ENCODE results near the gene TNRC18.

The TNRC18 gene

DNA sequence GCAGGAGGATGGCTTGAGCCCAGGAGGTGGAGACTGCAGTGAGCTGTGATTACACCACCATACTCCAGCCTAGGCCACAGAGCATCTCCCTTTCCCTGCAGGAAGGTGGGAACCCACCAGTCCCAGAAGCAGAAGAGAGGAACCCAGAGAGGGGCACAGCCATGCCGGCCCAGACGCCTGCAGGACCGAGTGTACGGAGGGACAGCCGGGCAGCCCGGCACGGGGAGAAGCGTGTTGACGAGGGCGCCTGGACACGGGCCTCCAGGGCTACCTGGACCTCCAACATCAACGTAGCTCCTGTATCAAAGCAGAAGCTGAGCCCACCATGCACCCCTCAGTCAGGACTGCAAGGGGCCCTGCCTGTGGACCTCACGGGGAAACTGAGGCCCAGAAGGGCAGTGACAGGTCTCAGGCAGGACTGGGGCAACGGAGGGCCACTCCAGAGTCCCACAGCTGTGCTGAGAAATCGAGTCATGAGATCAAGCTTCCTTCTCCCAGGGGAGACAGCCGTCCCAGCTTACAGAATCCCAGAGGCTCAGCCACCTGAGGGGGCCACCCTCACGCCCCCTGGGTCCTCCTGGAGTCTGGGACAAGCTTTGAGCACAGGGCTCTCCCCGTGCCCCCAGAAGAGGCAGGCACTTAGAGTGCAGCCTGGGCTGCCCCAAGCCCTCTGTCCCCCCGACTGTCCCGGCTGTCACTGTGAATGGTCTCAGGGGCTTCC, 43.1 kb downstream of the TNRC18 start (continued):
- TF ChIP-seq PPARA (CRISPR knock-in tag; IDR thresholded peaks at IDR 0.05; ENCODE audit: borderline replicate concordance): no peak

DNA sequence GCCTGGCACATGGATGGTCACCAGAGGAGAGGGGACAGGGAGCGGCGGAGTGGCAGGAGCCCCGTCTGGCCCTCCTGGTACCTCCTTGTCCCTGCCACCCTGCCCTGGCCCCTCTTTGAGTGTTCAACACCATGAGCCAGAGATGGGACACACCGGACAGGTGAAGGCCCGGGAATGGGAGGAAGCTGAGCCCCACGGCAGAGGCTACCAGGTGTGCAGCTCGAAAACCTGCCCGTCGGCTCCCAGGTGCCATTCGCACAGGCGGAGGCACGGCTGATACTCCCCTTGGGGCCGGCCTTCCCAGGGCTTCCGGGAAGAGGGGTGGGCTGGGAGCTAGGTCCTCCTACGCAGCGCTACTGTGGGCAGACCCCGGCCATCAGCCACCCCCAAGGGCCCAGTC, 44.1 kb downstream of the TNRC18 start:
- ATAC-seq: no peak
- TF ChIP-seq ESRRG (CRISPR knock-in tag; IDR thresholded peaks at IDR 0.05): no peak
- TF ChIP-seq CSDC2 (CRISPR knock-in tag; IDR thresholded peaks at IDR 0.05): no peak
- TF ChIP-seq ZNF565 (CRISPR knock-in tag; conservative IDR thresholded peaks at IDR 0.05; ENCODE audit: low read depth): no peak
- no peak for TF ChIP-seq GLIS3 (CRISPR knock-in tag; IDR thresholded peaks at IDR 0.05)

DNA sequence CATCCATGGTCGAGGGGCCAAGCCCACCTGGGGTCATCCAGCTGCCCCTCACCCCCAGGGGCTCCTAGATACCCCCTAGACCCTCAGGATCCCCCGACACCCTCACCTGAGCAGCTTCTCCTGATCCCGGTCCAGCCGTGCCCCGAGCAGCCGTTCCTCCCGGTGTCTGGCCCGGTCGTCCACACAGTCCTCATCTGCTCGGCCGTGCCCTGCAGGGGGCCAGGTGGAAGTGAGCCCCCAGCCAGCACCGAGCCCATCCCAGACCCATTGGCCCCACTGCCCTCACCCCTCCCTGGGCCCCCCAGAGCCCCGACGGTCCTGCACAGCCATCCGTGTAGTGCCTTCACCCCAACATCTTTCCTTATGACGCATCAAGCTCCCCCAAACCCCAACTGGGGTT, 45.8 kb downstream of the TNRC18 start:
- no peak for TF ChIP-seq ZNF70 (CRISPR knock-in tag; IDR thresholded peaks at IDR 0.05)
- TF ChIP-seq ARNTL (CRISPR knock-in tag; IDR thresholded peaks at IDR 0.05; ENCODE audit: borderline replicate concordance, low read depth): no peak
- TF ChIP-seq SNAI2 (CRISPR knock-in tag; IDR thresholded peaks at IDR 0.05): no peak
- no peak for ATAC-seq

DNA sequence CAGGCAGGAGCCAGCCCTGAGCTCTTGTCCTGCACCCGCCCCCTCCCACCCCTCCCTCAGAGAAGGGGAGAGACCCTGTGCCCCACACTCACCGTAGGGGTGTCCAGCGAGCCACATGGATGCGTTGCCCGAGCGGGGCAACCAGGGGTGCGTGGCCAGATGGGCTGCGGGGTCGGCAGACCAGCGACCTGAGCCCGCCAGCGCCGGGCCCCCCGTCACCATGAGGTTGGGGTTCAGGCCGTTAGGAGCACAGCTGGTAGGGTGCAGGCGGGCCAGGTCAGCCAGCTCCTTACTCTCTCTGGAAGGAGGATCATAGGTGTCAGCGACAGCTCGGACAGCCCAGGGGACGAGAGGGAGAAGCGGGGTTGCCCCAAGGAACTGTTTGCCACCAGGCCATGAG, 46.4 kb downstream of the TNRC18 start:
- no peak for ATAC-seq
- TF ChIP-seq, protein P1, sequence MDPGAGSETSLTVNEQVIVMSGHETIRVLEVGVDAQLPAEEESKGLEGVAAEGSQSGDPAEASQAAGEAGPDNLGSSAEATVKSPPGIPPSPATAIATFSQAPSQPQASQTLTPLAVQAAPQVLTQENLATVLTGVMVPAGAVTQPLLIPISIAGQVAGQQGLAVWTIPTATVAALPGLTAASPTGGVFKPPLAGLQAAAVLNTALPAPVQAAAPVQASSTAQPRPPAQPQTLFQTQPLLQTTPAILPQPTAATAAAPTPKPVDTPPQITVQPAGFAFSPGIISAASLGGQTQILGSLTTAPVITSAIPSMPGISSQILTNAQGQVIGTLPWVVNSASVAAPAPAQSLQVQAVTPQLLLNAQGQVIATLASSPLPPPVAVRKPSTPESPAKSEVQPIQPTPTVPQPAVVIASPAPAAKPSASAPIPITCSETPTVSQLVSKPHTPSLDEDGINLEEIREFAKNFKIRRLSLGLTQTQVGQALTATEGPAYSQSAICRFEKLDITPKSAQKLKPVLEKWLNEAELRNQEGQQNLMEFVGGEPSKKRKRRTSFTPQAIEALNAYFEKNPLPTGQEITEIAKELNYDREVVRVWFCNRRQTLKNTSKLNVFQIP (CRISPR knock-in tag; IDR thresholded peaks at IDR 0.05; ENCODE audit: borderline replicate concordance, low read depth): no peak
- no peak for TF ChIP-seq ZNF565 (CRISPR knock-in tag; conservative IDR thresholded peaks at IDR 0.05; ENCODE audit: low read depth)
- no peak for TF ChIP-seq PPARA (CRISPR knock-in tag; IDR thresholded peaks at IDR 0.05; ENCODE audit: borderline replicate concordance)
- TF ChIP-seq RARB (CRISPR knock-in tag; IDR thresholded peaks at IDR 0.05): no peak
- no peak for TF ChIP-seq ZNF8 (CRISPR knock-in tag; IDR thresholded peaks at IDR 0.05)
- TF ChIP-seq ZFP30 (CRISPR knock-in tag; IDR thresholded peaks at IDR 0.05): no peak
- TF ChIP-seq, protein P2, sequence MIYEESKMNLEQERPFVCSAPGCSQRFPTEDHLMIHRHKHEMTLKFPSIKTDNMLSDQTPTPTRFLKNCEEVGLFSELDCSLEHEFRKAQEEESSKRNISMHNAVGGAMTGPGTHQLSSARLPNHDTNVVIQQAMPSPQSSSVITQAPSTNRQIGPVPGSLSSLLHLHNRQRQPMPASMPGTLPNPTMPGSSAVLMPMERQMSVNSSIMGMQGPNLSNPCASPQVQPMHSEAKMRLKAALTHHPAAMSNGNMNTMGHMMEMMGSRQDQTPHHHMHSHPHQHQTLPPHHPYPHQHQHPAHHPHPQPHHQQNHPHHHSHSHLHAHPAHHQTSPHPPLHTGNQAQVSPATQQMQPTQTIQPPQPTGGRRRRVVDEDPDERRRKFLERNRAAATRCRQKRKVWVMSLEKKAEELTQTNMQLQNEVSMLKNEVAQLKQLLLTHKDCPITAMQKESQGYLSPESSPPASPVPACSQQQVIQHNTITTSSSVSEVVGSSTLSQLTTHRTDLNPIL (CRISPR knock-in tag; IDR thresholded peaks at IDR 0.05; ENCODE audit: low read depth): no peak
- no peak for TF ChIP-seq OSR1 (CRISPR knock-in tag; IDR thresholded peaks at IDR 0.05)
- no peak for TF ChIP-seq TOX (CRISPR knock-in tag; IDR thresholded peaks at IDR 0.05; ENCODE audit: borderline replicate concordance)
- no peak for TF ChIP-seq TCF4 (CRISPR knock-in tag; IDR thresholded peaks at IDR 0.05; ENCODE audit: borderline replicate concordance)
- TF ChIP-seq ZC3H10 (CRISPR knock-in tag; IDR thresholded peaks at IDR 0.05): no peak
- TF ChIP-seq, protein P3, sequence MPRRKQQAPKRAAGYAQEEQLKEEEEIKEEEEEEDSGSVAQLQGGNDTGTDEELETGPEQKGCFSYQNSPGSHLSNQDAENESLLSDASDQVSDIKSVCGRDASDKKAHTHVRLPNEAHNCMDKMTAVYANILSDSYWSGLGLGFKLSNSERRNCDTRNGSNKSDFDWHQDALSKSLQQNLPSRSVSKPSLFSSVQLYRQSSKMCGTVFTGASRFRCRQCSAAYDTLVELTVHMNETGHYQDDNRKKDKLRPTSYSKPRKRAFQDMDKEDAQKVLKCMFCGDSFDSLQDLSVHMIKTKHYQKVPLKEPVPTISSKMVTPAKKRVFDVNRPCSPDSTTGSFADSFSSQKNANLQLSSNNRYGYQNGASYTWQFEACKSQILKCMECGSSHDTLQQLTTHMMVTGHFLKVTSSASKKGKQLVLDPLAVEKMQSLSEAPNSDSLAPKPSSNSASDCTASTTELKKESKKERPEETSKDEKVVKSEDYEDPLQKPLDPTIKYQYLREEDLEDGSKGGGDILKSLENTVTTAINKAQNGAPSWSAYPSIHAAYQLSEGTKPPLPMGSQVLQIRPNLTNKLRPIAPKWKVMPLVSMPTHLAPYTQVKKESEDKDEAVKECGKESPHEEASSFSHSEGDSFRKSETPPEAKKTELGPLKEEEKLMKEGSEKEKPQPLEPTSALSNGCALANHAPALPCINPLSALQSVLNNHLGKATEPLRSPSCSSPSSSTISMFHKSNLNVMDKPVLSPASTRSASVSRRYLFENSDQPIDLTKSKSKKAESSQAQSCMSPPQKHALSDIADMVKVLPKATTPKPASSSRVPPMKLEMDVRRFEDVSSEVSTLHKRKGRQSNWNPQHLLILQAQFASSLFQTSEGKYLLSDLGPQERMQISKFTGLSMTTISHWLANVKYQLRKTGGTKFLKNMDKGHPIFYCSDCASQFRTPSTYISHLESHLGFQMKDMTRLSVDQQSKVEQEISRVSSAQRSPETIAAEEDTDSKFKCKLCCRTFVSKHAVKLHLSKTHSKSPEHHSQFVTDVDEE (CRISPR knock-in tag; IDR thresholded peaks at IDR 0.05): no peak
- no peak for TF ChIP-seq ISL1 (CRISPR knock-in tag; IDR thresholded peaks at IDR 0.05)
- TF ChIP-seq GLIS3 (CRISPR knock-in tag; IDR thresholded peaks at IDR 0.05): no peak
- no peak for TF ChIP-seq ESRRG (CRISPR knock-in tag; IDR thresholded peaks at IDR 0.05)

DNA sequence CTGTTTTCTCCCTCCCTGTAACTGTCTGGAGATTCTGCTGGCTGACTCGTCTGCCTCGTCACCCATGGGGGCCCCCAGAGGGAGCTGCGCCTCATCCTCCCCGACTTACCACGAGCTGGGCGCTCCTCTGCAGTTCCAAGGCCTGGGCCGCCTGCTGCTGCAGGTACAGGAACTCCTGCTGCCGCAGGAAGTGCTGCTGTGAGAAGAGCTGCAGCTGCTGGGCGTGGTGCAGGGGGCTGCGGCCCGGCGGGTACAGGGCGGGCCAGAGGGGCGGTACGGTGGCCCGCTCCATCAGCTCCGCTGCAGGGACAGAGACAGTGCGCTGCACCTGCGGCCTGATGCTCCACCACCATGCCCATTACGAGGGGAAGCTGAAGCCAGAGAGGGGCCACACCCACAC, 47.7 kb downstream of the TNRC18 start:
- ATAC-seq: no peak
- TF ChIP-seq TOX (CRISPR knock-in tag; IDR thresholded peaks at IDR 0.05; ENCODE audit: borderline replicate concordance) (no peak), ZFP3 (CRISPR knock-in tag; IDR thresholded peaks at IDR 0.05) (no peak), TCF4 (CRISPR knock-in tag; IDR thresholded peaks at IDR 0.05; ENCODE audit: borderline replicate concordance) (no peak), PPARA (CRISPR knock-in tag; IDR thresholded peaks at IDR 0.05; ENCODE audit: borderline replicate concordance) (no peak), SNAI2 (CRISPR knock-in tag; IDR thresholded peaks at IDR 0.05) (no peak), ZNF70 (CRISPR knock-in tag; IDR thresholded peaks at IDR 0.05) (no peak), CSDC2 (CRISPR knock-in tag; IDR thresholded peaks at IDR 0.05) (no peak), ZC3H10 (CRISPR knock-in tag; IDR thresholded peaks at IDR 0.05) (no peak), ZFP30 (CRISPR knock-in tag; IDR thresholded peaks at IDR 0.05) (no peak), RARB (CRISPR knock-in tag; IDR thresholded peaks at IDR 0.05) (no peak), ISL1 (CRISPR knock-in tag; IDR thresholded peaks at IDR 0.05) (no peak), ESRRG (CRISPR knock-in tag; IDR thresholded peaks at IDR 0.05) (no peak)
- TF ChIP-seq, protein P1 (CRISPR knock-in tag; IDR thresholded peaks at IDR 0.05; ENCODE audit: borderline replicate concordance, low read depth): no peak
- TF ChIP-seq, protein P3 (CRISPR knock-in tag; IDR thresholded peaks at IDR 0.05): no peak
- TF ChIP-seq, protein P4, sequence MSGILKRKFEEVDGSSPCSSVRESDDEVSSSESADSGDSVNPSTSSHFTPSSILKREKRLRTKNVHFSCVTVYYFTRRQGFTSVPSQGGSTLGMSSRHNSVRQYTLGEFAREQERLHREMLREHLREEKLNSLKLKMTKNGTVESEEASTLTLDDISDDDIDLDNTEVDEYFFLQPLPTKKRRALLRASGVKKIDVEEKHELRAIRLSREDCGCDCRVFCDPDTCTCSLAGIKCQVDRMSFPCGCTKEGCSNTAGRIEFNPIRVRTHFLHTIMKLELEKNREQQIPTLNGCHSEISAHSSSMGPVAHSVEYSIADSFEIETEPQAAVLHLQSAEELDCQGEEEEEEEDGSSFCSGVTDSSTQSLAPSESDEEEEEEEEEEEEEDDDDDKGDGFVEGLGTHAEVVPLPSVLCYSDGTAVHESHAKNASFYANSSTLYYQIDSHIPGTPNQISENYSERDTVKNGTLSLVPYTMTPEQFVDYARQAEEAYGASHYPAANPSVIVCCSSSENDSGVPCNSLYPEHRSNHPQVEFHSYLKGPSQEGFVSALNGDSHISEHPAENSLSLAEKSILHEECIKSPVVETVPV (CRISPR knock-in tag; IDR thresholded peaks at IDR 0.05): no peak
